GM21529 (cell line): Measurements from ENCODE around the gene VSX1.

Source experiments
- ATAC-seq: cut with Tn5 transposase; IDR thresholded peaks from one replicate; pipeline ENCODE4 v1.9.1; 2021; ENCODE audit not compliant: unreplicated experiment

The VSX1 gene

GRCh38 chr20:25081730-25082497, at the start of gene VSX1:
Gene VSX1, minus strand, starts transcription at chr20:25082141. Its CDS starts 45 bp downstream, at chr20:25082096.
- no peak for ATAC-seq

GRCh38 chr20:25129908-25130307, 48.0 kb upstream of the VSX1 start:
- no peak for ATAC-seq

GRCh38 chr20:25129428-25129827, 47.5 kb upstream of the VSX1 start:
- ATAC-seq, result no peak

GRCh38 chr20:25128649-25129048, 46.7 kb upstream of the VSX1 start:
- ATAC-seq, result no peak

DNA sequence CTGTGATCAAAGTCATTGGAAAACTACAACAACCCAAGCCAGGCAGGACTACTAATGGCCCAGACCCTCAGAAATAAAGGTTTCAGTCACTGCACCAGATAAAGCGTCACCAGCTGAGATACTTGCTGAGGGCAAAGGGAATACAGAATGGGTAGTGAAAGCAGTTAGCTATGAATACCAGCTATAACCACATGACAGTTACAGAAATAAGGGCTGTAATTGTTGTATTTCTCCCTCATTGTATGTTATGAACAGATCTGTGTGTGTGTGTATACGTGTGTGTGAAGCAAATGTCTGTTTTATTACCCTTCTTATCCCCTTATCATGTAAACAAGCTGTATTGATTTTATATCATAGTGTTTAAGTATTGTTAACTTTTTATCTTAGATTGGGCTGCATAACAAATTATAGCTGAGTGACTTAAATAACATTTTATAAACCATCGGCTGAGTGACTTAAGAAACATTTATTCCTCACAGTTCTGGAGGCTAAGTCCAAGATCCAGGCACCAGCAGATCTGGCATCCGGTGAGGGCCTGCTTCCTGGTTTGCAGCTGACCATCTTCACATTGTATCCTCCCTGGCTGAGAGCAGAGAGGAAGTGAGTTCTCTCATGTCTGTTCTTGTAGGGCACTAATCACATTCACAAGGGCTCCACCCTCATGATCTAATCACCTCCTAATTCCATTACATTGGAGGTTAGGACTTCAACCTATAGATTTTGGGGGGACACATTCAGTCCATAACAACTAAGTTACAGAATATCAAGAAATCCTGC, 46.0 kb upstream of the VSX1 start:
- ATAC-seq, result no peak

DNA sequence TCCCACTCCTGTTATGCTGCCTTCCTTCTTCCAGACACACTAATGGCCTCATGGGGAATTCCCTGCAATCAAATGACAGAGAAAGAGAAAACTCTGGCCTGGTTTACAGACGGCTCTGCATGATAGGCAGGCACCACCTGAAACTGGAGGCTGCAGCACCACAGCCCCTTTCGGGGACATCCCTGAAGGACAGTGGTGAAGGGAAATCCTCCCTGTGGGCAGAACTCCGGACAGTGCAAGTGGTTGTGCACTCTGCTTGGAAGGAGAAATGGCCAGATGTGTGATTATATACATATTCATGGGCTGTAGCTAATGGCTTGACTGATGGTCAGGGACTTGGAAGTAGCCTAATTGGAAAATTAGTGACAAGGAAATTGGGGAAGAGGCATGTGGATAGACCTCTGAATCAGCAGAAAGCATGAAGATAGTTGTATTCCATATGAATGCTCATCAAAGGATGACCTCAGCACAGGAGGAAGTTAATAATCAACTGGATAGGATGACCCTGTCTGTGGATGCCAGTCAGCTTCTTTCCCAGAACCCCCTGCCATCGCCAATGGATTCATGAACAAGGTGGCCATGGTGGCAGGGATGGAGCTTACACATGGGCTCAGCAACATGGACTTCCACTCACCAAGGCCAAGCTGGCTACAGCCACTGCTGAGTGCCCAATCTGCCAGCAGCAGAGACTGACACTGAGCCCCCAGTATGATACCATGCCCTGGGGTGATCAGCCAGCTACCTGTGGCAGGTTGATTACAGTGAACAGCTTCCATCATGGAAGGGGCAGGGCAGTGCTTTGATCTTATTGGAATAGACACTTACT, 44.5 kb upstream of the VSX1 start:
- ATAC-seq, result no peak

GRCh38 chr20:25125636-25126035, 43.7 kb upstream of the VSX1 start:
- no peak for ATAC-seq

- ATAC-seq, result no peak
Measured at GRCh38 chr20:25120920-25121319, 39.0 kb upstream of the VSX1 start.

DNA sequence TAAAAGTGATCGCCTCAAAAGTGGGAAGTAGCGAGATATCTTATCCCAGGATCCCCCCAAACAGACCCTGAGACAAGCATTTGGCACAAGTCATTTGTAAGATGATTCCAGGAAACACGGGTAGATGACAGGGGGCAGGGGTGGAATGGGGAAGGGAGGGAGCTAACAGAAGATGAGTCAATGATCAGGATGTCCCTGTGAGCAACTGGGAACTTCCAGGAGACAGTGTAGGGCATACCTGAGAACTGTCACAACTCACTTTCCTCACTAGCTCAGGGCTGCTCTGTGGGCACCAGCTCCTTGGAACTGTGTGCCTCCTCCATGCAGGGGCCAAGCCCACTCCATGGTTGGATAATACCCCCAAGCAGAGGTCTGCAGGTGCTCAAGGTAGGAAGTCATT, 38.5 kb upstream of the VSX1 start:
- no peak for ATAC-seq

- ATAC-seq, result no peak
Measured at GRCh38 chr20:25118529-25118928, 36.6 kb upstream of the VSX1 start.

DNA sequence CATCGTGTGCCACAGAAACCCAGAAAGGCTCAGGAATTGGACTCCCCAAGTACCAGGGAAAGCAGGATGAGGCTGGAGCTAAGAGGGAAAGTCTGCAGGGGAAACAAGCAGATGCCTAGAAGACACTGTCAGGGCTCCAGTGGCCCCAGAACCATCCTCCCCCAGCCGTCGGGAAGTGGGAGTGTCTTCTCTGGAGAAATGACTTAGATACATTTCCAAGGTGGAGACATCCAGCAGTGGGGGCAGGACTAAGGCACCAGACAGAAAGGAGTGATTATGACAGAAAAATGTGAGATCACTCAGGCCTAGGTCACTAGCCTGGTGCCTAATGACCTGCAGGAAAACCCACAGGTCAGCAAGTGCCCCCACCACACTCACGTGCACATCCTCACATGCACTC, 36.0 kb upstream of the VSX1 start:
- ATAC-seq, result no peak

GRCh38 chr20:25116739-25117458, 35.0 kb upstream of the VSX1 start:
- ATAC-seq, result no peak

GRCh38 chr20:25103526-25103925, 21.6 kb upstream of the VSX1 start:
- ATAC-seq, result no peak

GRCh38 chr20:25100914-25101313, 19.0 kb upstream of the VSX1 start:
- ATAC-seq, result no peak

- ATAC-seq, result no peak
Measured at GRCh38 chr20:25099601-25100140, 17.7 kb upstream of the VSX1 start.

- no peak for ATAC-seq
Measured at GRCh38 chr20:25097498-25097897, 15.6 kb upstream of the VSX1 start.

DNA sequence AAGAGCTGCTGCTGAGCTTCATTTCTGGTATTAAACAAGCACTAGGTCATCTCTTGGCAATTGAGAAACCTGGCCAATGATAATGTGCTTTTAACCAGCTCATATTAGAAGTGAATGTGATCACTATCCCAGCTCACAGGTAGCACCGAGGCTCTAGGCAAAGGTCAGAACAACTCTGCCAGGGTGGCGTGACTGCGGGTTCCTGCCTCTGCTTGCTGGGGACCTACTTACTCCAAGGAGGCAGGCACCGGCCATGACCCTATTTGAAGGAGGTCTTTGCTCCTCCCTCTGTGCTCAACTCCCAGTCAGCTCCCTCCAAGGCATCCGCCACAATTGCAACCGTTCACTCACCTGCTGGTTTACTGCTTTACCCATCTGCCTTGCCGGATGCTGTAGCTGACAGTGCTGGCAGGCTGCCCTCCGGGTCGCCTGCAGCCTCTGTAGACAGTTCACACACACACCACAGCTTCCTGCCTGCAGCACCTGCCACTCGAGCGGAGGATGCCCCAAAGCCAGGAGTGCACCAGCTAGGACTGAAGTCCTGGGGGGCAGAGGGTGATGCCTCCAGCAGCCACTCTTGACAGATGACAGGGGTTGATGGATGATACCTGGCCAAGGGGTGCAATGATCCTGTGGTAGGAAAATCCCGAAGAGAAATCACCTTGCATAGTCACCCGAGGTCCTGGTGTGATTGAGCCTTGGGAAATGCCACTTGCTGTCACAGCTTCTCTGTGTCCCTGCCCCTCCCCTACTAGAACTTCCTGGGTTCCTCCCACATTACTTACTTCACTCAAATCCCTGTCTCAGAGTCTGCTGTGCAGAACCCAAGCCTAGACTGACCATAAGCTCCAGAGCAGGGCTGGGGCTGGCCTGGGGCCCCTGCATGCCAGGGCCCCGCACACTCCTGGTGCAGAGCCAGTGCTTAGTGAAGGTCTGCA, 8.8 kb upstream of the VSX1 start:
- ATAC-seq, result peak; percentile 80

- ATAC-seq, result no peak
Measured at GRCh38 chr20:25089662-25090061, 7.7 kb upstream of the VSX1 start.

GRCh38 chr20:25089096-25089495, 7.2 kb upstream of the VSX1 start:
- ATAC-seq, result no peak

DNA sequence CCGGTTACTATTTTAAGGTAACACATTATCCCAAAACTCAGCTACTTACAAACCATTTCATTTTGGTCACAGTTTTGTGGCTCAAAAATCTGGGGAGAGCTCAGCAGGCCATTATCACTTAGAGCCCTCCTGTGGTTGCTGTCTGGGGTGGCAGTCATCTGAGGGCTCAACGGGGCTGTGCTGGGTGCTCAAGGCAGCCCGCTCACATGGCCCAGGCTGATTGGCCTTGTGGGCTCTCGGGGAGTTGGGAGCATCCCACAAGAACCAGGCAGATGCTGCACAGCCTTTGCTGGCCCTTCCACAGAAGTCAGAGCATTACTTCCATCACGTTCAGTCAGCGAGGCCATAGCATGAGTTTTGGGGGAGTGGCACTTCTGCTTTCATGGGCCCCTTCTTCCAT, 6.3 kb upstream of the VSX1 start:
- no peak for ATAC-seq
